HepG2 (cell line): Measurements from ENCODE around the gene MSMO1. TPM values are rescaled to one million over a fixed set of nuclear protein-coding genes. Genes with fewer than 3 reads are reported as not detected.

Experiments used
- ATAC-seq: fragments of 200-7000 bp; cut with Tn5 transposase; 3 replicates; pipeline ENCODE4 v1.9.1; 2020; ENCODE audit warnings: mild to moderate bottlenecking, moderate library complexity
- BruUV-seq: library from RNA; stranded (reverse); fragments of 400-500 nt; replicated peaks from 2 replicates; lab custom pipeline; 2021; lab: Mats Ljungman, UMichigan
- CTCF ChIA-PET: fragments of 300-600 bp; formaldehyde crosslinking; extraction: SDS; loops from one replicate; lab custom pipeline; 2021; ENCODE audit warnings: low total read pairs, inconsistent platforms, low intra/inter-chr PET ratio; lab: Yijun Ruan, JAX
- POLR2A ChIA-PET: fragments of 350-600 bp; sonication (Branson Sonifier 250); formaldehyde crosslinking; loops from one replicate; lab custom pipeline; 2020; ENCODE audit warnings: antibody characterized with exemption, inconsistent platforms; lab: Yijun Ruan, JAX
- DNase-seq: peaks from one replicate; pipeline ENCODE4 v3.0.0-alpha.2; 2015; ENCODE audit warnings: low spot score
- FAIRE-seq: peaks from 3 replicates; lab custom pipeline; 2011; peaks lifted over from hg19 to GRCh38; lab: Jason Lieb, UNC
- H2AFZ ChIP-seq: one replicate; pipeline ENCODE4 v1.6.1; 2011; ENCODE audit warnings: low read length, inconsistent platforms
- H3K27ac ChIP-seq: fragments of 300-600 bp; 3 replicates; pipeline ENCODE4 v1.8.0; 2011; ENCODE audit warnings: mixed run types, mild to moderate bottlenecking, mixed read lengths, low read length, inconsistent platforms; ENCODE audit not compliant: insufficient read depth; ENCODE audit errors: extremely low read length
- H3K27me3 ChIP-seq, 2 experiments: fragments of 200-600 bp in 1 of 2; 2 replicates in 1 of 2; 3 replicates in 1 of 2; pipeline versions ENCODE4 v1.6.0 to v1.8.0; 2011; ENCODE audit warnings: low read length in 2 of 2, mild to moderate bottlenecking in 2 of 2, moderate library complexity in 2 of 2, inconsistent platforms in 1 of 2; ENCODE audit not compliant: insufficient read depth in 2 of 2, control insufficient read depth in 1 of 2
- H3K36me3 ChIP-seq, 2 experiments: fragments of 200-600 bp in 1 of 2; replicated peaks in 1 of 2; 2 replicates in 1 of 2; 3 replicates in 1 of 2; pipeline versions ENCODE4 v1.5.1 to v1.8.0; 2011; ENCODE audit warnings: low read length in 2 of 2, inconsistent platforms in 1 of 2; ENCODE audit not compliant: insufficient read depth in 2 of 2, control insufficient read depth in 1 of 2
- H3K4me1 ChIP-seq: 2 replicates; pipeline ENCODE4 v1.5.1; 2012; ENCODE audit warnings: low read length, inconsistent platforms; ENCODE audit not compliant: insufficient read depth
- H3K4me2 ChIP-seq: 2 replicates; pipeline ENCODE4 v1.6.0; 2011; ENCODE audit warnings: low read depth, low read length, inconsistent platforms
- H3K4me3 ChIP-seq, 3 experiments: fragments of 200-600 bp in 1 of 3; sonication (generic), shearing (Covaris generic) in 1 of 3; replicated peaks in 1 of 3; 2 replicates each; pipeline ENCODE4 v1.5.1; 2011 to 2016; ENCODE audit warnings: low read length in 3 of 3, inconsistent platforms in 2 of 3, low read depth in 2 of 3, mild to moderate bottlenecking in 2 of 3, control low read depth in 1 of 3, mixed read lengths in 1 of 3; ENCODE audit not compliant: insufficient read depth in 1 of 3
- H3K79me2 ChIP-seq: one replicate; pipeline ENCODE4 v1.6.1; 2011; ENCODE audit warnings: low read length, inconsistent platforms; ENCODE audit not compliant: insufficient read depth
- H3K9ac ChIP-seq: 2 replicates; pipeline ENCODE4 v1.6.0; 2011; ENCODE audit warnings: mild to moderate bottlenecking, low read depth, low read length, inconsistent platforms; ENCODE audit not compliant: insufficient read depth
- H3K9me3 ChIP-seq: 2 replicates; pipeline ENCODE4 v1.5.1; 2012; ENCODE audit warnings: mild to moderate bottlenecking, low read length
- H4K20me1 ChIP-seq: 2 replicates; pipeline ENCODE4 v1.6.0; 2011; ENCODE audit warnings: inconsistent platforms, mild to moderate bottlenecking, low read length, moderate library complexity; ENCODE audit not compliant: insufficient read depth
- AGO2 ChIP-seq: fragments of 200-400 bp; formaldehyde crosslinking; optimal IDR thresholded peaks from 2 replicates; pipeline ENCODE3; 2017; ENCODE audit warnings: mild to moderate bottlenecking, low read depth, low read length, moderate library complexity
- CERS6 ChIP-seq: sonication (generic); formaldehyde crosslinking; IDR thresholded peaks from 2 replicates; pipeline ENCODE4 v1.5.0; 2020; ENCODE audit warnings: missing genetic modification reagents
- FOSL2 ChIP-seq: sonication (generic); formaldehyde crosslinking; IDR thresholded peaks from 2 replicates; pipeline ENCODE4 v1.4.0; 2020; ENCODE audit warnings: missing genetic modification reagents
- MAF1 ChIP-seq: sonication (generic); formaldehyde crosslinking; IDR thresholded peaks from 2 replicates; pipeline ENCODE4 v1.5.0; 2020; ENCODE audit warnings: missing genetic modification reagents, borderline replicate concordance
- MEF2D ChIP-seq: sonication (generic); formaldehyde crosslinking; IDR thresholded peaks from 2 replicates; pipeline ENCODE4 v1.5.1; 2020; ENCODE audit warnings: mild to moderate bottlenecking, missing genetic modification reagents
- MTA1 ChIP-seq: sonication (generic); formaldehyde crosslinking; IDR thresholded peaks from 2 replicates; pipeline ENCODE4 v1.4.0; 2020; ENCODE audit warnings: missing genetic modification reagents, mild to moderate bottlenecking, borderline replicate concordance
- NCOA1 ChIP-seq: sonication (generic); formaldehyde crosslinking; IDR thresholded peaks from 2 replicates; pipeline ENCODE4 v1.9.0; 2021; ENCODE audit warnings: missing genetic modification reagents
- NFIB ChIP-seq: sonication (generic); formaldehyde crosslinking; IDR thresholded peaks from 2 replicates; pipeline ENCODE4 v1.9.0; 2021; ENCODE audit warnings: missing genetic modification reagents, mild to moderate bottlenecking, borderline replicate concordance
- SMAD1 ChIP-seq: sonication (generic); formaldehyde crosslinking; IDR thresholded peaks from 2 replicates; pipeline ENCODE4 v1.4.0; 2020; ENCODE audit warnings: missing genetic modification reagents, low read depth, mild to moderate bottlenecking, borderline replicate concordance
- TEF ChIP-seq: sonication (generic); formaldehyde crosslinking; IDR thresholded peaks from 2 replicates; pipeline ENCODE4 v1.5.0; 2020; ENCODE audit warnings: missing genetic modification reagents
- YEATS4 ChIP-seq: sonication (generic); formaldehyde crosslinking; IDR thresholded peaks from 2 replicates; pipeline ENCODE4 v1.4.0; 2020; ENCODE audit warnings: missing genetic modification reagents, borderline replicate concordance
- ZNF235 ChIP-seq: sonication (generic); formaldehyde crosslinking; IDR thresholded peaks from 2 replicates; pipeline ENCODE4 v1.8.1; 2023; ENCODE audit warnings: mild to moderate bottlenecking, missing genetic modification reagents, borderline replicate concordance
- ZNF24 ChIP-seq: fragments of 450-650 bp; IDR thresholded peaks from 2 replicates; pipeline ENCODE4 v1.6.1; 2017; ENCODE audit warnings: antibody characterized with exemption, mild to moderate bottlenecking
- ZNF317 ChIP-seq: sonication (generic); formaldehyde crosslinking; IDR thresholded peaks from 2 replicates; pipeline ENCODE4 v1.5.0; 2020; ENCODE audit warnings: mild to moderate bottlenecking, missing genetic modification reagents
- ZNF343 ChIP-seq: sonication (generic); formaldehyde crosslinking; IDR thresholded peaks from 2 replicates; pipeline ENCODE4 v1.4.0; 2020; ENCODE audit warnings: mild to moderate bottlenecking, missing genetic modification reagents
- ZNF598 ChIP-seq: sonication (generic); formaldehyde crosslinking; IDR thresholded peaks from 2 replicates; pipeline ENCODE4 v1.5.1; 2020; ENCODE audit warnings: mild to moderate bottlenecking, missing genetic modification reagents, borderline replicate concordance
- ZNF710 ChIP-seq: sonication (generic); formaldehyde crosslinking; IDR thresholded peaks from 2 replicates; pipeline ENCODE4 v1.5.0; 2020; ENCODE audit warnings: mild to moderate bottlenecking, missing genetic modification reagents, borderline replicate concordance
- ZNF841 ChIP-seq: sonication (generic); formaldehyde crosslinking; IDR thresholded peaks from 2 replicates; pipeline ENCODE4 v1.8.1; 2023; ENCODE audit warnings: missing genetic modification reagents, borderline replicate concordance
- WGBS: methylation state at CpG from one replicate; pipeline ENCODE4 v1.1.6; 2017; ENCODE audit warnings: low lambda C conversion rate; 5-methylcytosine and 5-hydroxymethylcytosine counted together
- in situ Hi-C: cut with HindIII; loops from 2 replicates; pipeline ENCODE4 v1.10.0; 2017; ENCODE audit warnings: low pct_unique_long_range_greater_than_20kb; ENCODE audit not compliant: extremely low pct_ligation_motif_present
- intact Hi-C: fragments of 100-400 bp; cut with micrococcal nuclease; formaldehyde crosslinking; loops from one replicate; pipeline ENCODE4 v1.10.0; 2022; ENCODE audit not compliant: unreplicated experiment
- polyA plus RNA-seq, 8 experiments: library from polyadenylated mRNA; depleted of rRNA in 3 of 8; stranded (reverse) in 7 of 8; unstranded in 1 of 8; fragments of >200 nt; fragmentation: Illumina TruSeq in 4 of 8; extraction: Trizol in 4 of 8; gene quantifications; 2 replicates each; pipeline versions ENCODE4 v1.2.1 to v1.2.3, GENCODE V29; 2011 to 2016; ENCODE audit warnings: low read depth in 4 of 8, missing spikeins in 1 of 8, mixed read lengths in 1 of 8; ENCODE audit not compliant: insufficient read depth in 1 of 8
- total RNA-seq, 5 experiments: library from RNA; depleted of rRNA; stranded (reverse); fragments of >200 nt; fragmentation: Illumina TruSeq; extraction: Trizol; gene quantifications; 2 replicates each; pipeline ENCODE4 v1.2.3, GENCODE V29; 2016; ENCODE audit warnings: low read depth in 1 of 5
- TF ChIP-seq, protein P1 (sequence below): sonication (generic); formaldehyde crosslinking; IDR thresholded peaks from 2 replicates; pipeline ENCODE4 v1.9.0; 2021; ENCODE audit warnings: missing genetic modification reagents, mild to moderate bottlenecking, borderline replicate concordance
- TF ChIP-seq, protein P2 (sequence below): sonication (generic); formaldehyde crosslinking; IDR thresholded peaks from 2 replicates; pipeline ENCODE4 v1.5.0; 2020; ENCODE audit warnings: missing genetic modification reagents, mild to moderate bottlenecking, borderline replicate concordance

The MSMO1 gene
- total and polyA plus RNA-seq, 2 of the 13 experiments (the other 11 are each of a cell fraction or from before 2014, with no cell fraction given): 98.1 to 216 TPM

DNA sequence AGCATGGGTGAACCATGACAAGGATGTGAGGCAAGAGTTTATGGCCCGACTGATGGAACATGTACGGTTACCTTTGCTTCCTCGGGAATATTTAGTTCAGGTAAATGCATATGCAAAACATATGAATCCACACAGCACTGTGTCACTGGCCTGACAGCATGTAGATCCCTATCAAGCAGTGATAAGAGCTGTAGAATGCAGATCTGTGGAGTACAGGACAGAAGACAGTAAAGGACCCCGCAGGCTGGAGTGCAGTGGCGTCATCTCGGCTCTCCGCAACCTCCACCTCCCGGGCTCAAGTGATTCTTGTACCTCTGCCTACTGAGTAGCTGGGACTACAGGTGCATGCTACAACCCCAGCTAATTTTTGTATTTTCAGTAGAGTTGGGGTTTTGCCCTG lies 29.8 kb upstream of the MSMO1 start:
- no peaks in the 10 kb centered on the region for H3K27me3 ChIP-seq
- ATAC-seq: no peak
- ChIA-PET CTCF (no interaction called here), POLR2A (no interaction called here)
- peaks cover 4 to 9% of the 10 kb centered on the region in 2 experiments for H3K36me3 ChIP-seq
- H2AFZ ChIP-seq: no peak overlapping the region
- no peaks in the 10 kb centered on the region for H3K79me2 ChIP-seq
- DNase-seq: no peak
- peaks cover 6% of the 10 kb centered on the region; the same call in 1 of the 2 replicates for H3K4me1 ChIP-seq
- no peaks in the 10 kb centered on the region for H4K20me1 ChIP-seq
- no peak overlapping the region for H3K4me2 ChIP-seq
- WGBS: 98% methylated on average over 8 of the region's 8 CpGs
- H3K27ac ChIP-seq: no peak overlapping the region
- H3K9ac ChIP-seq: no peak overlapping the region
- no peak for TF ChIP-seq ZNF343 (CRISPR knock-in tag)
- TF ChIP-seq ZNF710 (CRISPR knock-in tag): no peak
- no peak for TF ChIP-seq MAF1 (CRISPR knock-in tag)
- no peak for TF ChIP-seq FOSL2 (CRISPR knock-in tag)
- TF ChIP-seq ZNF317 (CRISPR knock-in tag): no peak
- no peak for TF ChIP-seq ZNF235 (CRISPR knock-in tag)
- TF ChIP-seq NCOA1 (CRISPR knock-in tag): no peak
- no peak for TF ChIP-seq MTA1 (CRISPR knock-in tag)
- no peak for TF ChIP-seq AGO2
- TF ChIP-seq ZNF598 (CRISPR knock-in tag): no peak
- TF ChIP-seq YEATS4 (CRISPR knock-in tag): no peak
- TF ChIP-seq, protein P1, sequence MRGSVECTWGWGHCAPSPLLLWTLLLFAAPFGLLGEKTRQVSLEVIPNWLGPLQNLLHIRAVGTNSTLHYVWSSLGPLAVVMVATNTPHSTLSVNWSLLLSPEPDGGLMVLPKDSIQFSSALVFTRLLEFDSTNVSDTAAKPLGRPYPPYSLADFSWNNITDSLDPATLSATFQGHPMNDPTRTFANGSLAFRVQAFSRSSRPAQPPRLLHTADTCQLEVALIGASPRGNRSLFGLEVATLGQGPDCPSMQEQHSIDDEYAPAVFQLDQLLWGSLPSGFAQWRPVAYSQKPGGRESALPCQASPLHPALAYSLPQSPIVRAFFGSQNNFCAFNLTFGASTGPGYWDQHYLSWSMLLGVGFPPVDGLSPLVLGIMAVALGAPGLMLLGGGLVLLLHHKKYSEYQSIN (CRISPR knock-in tag): no peak
- TF ChIP-seq NFIB (CRISPR knock-in tag): no peak
- TF ChIP-seq, protein P2, sequence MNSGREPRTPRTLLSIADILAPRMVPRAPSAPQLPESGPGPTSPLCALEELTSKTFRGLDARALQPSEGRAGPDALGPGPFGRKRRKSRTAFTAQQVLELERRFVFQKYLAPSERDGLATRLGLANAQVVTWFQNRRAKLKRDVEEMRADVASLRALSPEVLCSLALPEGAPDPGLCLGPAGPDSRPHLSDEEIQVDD (CRISPR knock-in tag): no peak
- TF ChIP-seq TEF (CRISPR knock-in tag): no peak
- no peak for TF ChIP-seq SMAD1 (CRISPR knock-in tag)
- no peak for TF ChIP-seq ZNF24
- TF ChIP-seq CERS6 (CRISPR knock-in tag): no peak
- no peak for TF ChIP-seq ZNF841
- no peak for TF ChIP-seq MEF2D (CRISPR knock-in tag)
- BruUV-seq: no TSS peak
- no peaks in the 10 kb centered on the region for H3K9me3 ChIP-seq
- FAIRE-seq: no peak
- in situ Hi-C loops: no loop called here
- no peak overlapping the region for H3K4me3 ChIP-seq
- intact Hi-C loops: no loop called here
